ENCODE measurements around the gene PTPRO.
"Not testable (repeated sequence)": the region's sequence is repeated elsewhere in the genome, so short reads cannot be mapped to it uniquely, and the experiment has no call there.

Gene PTPRO

DNA sequence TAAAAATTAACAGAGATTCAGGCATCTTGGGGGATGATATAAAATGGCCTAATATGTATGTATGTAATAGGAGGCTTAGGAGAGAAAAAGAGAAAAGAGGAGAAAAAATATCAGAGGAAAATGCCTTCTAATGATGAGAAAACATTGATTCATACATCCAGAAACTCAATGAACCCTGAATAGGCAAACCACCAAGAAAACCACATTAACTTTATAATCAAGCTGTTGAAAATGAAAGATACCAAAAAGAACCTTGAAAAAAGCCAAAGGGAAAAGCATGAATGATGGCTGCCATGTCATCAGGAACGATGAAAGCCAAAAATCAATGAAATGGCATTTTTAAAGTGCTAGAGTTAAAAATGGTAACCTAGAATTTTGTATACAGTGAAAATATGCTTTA, 286.6 kb downstream of the PTPRO start:
- DNase-seq, result no peak

DNA sequence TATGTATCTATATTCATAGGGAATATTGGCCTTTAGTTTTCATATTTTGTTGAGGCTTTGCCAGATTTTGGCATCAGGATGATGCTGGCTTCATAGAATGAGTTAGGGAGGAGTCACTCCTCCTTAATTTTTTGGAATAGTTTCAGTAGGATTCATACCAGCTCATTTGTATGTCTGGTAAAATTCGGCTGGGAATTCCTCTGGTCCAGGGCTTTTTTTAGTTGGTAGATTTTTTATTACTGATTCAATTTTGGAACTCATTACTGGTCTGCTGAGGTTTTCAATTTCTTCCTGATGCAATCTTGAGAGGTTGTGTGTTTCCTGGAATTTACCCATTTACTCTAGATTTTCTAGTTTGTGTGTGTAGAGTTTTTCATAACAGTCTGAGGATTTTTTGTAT, 291.7 kb downstream of the PTPRO start:
- DNase-seq, result no peak

DNA sequence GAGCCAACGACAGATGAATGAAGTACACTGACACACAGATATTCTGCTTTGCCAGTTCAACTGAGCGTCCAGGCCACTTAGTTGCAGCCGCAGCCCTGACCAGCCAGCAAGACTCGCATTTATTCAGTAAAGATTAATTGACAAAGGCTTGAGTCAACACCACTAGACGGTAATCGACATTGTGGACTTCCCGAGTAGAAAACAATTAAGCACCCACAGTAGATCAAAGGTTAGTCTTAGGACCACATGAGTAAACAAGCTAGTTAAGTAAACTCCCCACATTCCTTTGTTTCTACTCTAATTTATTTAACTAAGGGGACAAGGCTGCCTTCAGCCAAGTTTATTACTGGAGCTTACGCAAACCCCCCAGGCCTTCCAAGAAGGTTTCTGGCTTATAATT, 294.2 kb downstream of the PTPRO start:
- DNase-seq, result not testable (repeated sequence)

DNA sequence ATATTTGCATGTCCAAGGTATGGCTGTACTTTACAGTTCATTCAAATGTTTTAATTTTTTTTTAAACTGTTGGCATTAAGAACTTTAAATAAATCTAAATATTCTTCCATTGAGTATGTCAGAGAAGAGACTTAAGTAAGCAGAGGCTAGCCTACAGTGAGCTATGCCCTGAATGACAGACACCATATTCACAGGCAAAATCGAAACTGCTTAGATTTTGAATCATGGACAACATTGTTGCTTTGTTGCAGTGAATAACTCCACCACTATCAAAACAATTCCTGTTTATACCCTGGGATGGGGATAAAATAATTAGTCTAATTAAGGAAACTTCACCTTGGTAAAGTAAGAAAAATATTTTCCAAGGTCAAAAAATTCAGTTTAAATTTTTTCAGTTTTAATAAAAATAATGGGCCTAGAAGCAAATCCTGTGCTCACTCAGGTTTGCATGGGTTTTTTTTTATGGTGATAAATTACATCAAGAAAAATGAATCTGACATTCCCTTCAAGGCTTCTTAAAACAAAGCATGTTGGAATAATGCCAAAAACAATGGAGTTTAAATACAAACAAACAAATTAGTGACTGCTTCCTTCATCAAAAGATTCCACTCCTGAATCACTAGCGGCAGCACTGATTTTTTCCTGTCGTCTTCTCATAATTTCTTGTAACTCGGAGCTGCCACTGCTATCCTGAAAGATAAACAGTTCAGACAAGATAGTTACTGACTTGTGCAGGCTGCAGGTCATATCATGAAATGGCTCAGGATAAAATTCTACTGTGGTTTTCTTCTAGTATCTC, 298.6 kb downstream of the PTPRO start:
- no peak for DNase-seq

DNA sequence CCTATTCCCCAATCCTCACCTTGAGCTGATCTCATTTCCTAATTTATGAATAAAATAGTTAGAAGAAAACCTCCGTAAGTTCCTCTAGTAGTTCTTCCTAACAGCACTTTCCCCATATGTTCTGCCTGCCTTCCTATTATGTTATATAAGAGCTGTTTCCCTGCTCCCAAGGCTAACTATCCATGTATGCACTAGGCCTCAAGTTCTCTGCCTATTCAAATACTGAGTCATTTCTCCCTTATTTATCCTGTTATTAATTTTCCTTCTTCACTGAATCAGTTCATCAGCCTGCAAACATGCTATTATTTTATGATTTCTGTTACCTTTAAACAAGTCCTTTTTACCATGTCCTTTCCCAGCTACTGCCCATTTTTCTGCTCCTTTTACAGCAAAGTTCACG, 302.8 kb downstream of the PTPRO start:
- DNase-seq, result no peak

DNA sequence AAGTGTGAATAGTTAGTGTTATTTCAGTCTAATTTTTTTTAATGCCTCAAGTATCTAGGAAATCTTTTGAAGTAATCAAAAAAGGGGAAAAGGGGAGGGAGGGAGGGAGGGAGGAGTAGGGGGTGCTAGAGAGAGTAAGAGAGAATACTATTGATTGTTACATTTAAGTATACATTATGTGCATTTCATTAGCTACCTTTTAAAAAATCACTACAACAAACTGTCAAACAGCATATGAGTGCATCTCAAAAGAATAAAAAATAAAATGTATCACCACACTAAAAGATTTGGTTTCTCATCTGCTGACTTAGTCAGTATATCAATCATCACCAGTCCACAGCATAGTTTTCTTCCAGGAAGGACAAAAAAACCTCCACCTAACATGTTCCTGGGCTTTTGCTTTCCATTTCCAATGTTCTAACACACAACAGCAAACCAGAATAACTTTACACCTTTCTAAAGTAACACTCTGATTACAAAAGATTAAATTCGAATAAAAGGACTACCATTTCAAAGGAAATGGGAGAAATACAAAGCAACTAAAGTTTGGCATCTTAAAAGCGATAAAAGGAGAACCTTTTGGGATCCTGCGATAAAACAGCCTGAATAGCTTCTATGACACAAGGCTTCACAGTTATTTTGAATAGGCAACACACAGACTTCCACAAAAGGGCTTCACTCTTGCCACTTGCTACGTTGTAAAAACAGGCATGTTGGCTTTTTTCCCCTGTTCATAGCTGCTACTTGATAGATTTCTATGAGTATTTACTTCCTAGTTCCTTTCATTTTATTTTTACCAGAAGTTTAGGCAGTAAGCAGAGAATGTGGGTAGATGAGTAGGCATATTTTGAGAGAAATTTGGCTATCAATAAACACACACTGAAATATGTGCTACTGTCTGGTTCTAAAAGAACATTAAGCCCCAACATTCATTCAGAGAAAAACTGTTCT, 306.0 kb downstream of the PTPRO start:
- DNase-seq, result no peak

DNA sequence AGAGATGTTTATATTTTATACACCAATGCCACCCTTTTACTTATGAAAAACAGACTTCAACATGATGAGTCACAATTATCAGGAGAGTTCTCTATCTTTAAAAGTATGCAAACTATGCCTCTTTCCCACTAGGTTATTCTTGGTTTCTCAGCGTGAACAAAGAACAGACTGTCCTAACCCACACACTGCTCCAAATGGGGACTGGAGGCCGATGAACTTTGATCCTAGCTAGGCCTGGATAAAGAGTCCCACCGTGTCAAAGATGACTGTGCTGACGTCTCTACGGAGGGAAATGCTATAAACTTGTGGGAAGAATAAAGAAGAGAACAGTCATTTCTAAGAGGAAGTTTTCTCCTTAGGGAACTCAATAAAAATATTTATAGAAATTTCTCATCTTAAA, 306.8 kb downstream of the PTPRO start:
- no peak for DNase-seq

DNA sequence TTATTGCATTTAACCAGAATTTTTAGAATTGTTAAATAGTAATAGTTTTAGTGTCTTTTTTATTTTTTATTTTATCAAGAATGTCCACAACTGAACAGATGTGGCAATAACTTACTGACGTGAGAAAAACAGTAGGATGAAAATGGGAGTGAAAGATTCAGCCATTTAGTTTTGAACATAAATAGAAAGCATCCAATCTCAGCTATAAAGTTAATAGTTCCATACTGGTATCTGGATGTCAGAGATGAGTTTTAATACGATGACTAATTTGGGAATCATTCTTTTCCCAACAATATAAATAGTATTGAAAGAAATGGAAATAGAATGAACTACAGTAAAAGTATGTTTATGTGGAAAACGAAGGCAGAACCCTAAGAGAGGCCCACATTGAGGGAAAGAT, 307.5 kb downstream of the PTPRO start:
- DNase-seq, result no peak

DNA sequence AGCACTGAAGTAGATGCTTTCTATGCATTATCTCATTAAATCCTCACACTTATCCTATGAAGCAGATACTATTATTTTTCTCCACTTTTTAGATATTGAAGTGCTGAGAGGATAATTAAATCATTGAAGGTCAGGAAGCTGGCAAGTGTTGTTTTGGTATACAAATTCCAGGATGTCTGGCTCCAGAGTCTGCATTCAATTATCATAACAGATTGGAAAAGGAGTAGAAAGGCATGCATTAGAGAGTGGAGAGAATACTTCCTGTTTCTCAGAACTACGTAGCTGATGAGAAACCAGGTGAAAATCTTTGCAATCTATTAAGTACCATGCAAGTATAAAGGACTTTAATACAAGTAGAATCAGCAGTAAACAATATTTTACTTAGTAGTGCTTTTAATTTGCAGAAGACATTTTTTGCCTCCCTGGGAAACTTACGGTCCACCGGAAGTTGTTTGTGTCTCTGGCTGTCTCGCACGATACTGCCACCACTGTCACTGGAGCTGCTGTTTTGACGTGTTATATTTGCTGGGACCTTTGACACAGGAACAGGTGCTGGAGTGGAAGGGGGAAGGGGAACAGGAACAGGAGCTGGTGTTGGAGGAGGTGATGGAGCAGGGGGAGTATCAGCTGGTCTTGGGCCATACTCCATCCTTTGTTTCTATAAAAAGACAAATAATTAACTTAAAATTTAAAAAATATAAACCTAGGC, 308.9 kb downstream of the PTPRO start:
- DNase-seq, result no peak

DNA sequence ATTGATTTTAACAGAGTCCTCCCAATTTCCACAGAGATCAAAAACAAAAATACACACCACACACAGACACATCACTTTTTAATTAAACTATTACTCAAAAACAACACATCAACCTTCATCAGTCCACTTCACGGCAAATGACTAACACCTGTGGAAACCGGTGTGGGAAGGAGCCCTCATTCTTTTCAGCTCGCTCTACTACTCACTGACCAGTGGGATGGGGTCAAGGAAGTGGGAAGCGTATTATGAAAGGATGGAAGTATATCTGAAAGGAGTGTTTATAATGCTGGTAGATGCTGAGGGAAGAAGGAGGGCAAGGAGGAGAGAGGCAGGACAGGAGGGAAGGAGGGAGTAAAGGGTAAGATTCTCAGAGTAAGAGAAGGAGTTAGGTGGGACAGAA, 310.4 kb downstream of the PTPRO start:
- DNase-seq, result no peak

DNA sequence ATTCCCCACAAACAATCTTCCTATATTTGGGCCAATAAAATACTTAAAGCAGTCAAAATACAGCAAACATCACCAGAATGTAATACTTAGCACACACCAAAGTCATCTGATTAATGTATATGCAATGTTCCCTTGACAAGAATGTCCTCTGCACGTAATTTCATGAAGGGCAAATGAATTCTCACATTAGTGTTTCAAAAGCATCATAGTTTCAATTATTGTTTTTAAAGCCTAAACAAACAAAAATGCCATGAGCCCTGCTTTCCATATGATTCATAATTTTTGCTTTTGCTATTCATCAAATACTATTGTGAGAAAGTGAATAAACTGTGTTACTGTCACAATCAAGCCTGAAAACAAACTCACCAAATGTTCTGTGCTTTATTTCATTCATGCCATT, 310.9 kb downstream of the PTPRO start:
- no peak for DNase-seq

DNA sequence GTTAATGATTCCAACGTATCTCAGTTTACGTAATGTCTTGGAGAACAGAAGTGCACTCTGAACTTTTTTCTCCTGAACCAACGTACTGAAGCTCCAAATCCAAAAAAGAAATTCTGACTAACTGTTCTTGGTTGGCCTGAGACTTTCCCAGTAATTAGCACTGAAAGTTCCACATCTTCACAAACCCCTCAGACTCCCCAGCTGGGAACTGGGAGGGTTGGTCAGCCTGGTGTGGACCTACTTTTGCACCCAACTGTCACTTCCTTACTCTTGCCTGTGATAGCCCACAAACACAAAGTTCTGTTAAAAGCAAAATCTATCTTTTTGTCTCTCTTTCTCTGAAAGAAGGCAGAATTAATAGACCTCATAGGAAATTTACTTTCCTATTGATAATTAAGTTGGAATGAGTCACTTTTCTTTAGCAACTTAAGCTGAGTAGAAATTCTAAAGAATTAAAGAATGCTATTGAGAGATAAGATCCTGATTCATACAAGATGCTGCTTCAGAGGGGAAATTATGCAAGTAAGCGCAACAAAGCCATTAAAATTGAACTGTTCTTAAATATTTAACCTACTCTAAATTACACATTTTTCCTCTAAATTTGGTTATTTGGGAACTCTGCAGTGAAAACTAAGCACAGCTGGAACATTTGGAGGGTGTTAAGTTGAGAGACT, 311.8 kb downstream of the PTPRO start:
- no peak for DNase-seq

DNA sequence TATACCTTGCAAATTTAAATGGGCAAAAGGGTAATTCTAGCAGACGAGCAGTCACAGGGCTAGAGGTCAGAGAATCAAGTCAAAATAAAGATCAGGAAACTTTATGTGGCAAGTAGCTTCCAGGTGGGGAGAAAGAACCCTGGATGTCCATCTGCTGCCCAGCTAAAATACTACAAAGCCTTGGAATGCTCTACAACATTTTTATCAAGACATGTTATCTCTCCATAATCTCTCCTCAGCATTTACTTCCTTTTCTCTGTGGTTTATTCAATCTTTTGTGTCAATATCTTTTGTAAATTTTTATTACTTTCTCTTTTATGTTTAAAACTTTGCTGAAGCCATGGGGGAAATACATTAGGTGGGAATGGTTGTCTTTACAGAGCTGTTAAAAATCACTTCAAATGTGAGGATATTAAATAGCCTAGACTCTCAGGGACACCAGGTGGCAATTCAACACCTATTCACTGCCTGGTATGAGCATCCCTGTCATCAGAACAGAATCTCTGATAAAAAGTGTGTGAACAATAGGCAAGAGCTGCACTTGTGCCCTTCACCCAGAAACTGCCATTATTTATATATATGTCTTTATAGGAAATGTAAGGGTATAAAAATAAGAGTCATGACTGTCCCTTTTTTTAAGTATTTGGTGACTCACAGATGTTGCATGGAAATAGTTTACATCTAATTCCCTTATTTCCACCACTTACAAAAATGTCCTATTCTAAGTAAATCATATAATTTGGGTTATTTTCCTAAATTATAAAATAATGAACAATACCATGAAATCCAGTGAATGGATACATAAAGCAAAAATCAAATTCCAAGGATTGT, 314.0 kb downstream of the PTPRO start:
- DNase-seq, result no peak

DNA sequence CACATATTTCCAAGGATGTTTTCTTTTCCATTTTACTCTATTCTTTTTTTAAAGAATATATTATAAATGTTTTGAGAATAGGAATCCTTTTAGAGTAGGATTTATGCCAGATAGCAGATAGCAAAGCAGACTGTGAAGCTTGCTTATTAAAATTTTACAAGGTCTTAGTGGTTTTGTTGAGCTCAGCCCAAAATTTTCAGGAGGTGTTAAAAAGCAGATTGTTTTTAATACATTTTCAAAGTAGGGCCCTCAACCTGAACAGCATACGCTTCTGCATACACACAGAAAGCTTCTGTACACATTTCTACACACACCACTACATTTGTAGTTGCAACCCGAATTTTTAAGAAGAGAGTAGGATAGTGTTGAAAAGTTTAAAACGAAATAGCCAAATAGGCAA, 315.9 kb downstream of the PTPRO start:
- DNase-seq, result no peak

DNA sequence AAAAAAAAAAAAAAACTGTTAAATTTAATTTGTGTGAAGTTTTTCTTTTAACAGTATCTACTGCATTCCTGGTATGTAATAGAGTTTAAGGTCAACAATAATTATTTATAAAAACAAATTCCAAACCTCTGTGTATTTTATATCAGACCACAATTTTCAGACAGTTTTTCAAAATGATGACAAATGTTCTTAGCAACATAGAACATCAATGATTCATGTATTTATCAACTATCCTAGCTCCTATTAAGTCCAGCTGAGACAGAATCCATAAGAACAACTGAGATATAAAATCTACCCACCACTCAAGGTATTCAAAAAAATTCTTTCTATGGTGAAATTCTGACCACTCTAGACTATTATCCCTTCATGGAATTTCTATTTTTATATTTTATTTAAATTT, 322.4 kb downstream of the PTPRO start:
- DNase-seq, result no peak

DNA sequence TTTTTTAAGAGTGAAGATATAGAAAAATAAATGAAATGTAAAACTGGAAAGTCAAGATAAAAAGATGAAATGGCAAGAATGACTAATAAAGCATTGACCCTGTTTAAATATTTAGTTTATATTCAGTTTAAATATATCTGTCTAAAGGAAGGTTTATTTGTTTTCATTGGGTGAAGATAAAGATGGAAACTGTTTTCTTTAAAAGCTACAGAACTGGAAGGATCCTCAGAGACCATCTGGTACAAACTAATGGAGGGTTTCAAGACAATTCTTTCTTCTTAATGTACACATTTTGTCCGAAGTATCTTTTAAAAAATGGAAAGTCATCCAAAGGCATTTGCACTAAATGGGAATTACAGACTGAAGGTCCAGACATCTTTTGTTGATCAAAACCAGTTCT, 324.3 kb downstream of the PTPRO start:
- DNase-seq, result no peak

All from NCI-H510A treated with DMSO at 0.1 percent for 48 hours (cell line).